Endothelial cell of umbilical vein (primary cell): ENCODE results near the gene ZNF783. TPM values are rescaled to one million over a fixed set of nuclear protein-coding genes. Genes with fewer than 3 reads are reported as not detected.

Experiments used
- BruUV-seq: library from RNA; stranded (reverse); fragments of 400-500 nt; replicated peaks from 2 replicates; lab custom pipeline; 2021; lab: Mats Ljungman, UMichigan
- CTCF ChIA-PET: fragments of 300-600, 350-600 bp; sonication (Branson Sonifier 250); formaldehyde crosslinking; loops from one replicate; lab custom pipeline; 2021; ENCODE audit warnings: antibody characterized with exemption, inconsistent platforms; lab: Charles Lee
- POLR2A ChIA-PET: fragments of 300-600, 350-600 bp; sonication (Branson Sonifier 250); formaldehyde crosslinking; loops from one replicate; lab custom pipeline; 2021; ENCODE audit warnings: antibody characterized with exemption, inconsistent platforms; lab: Charles Lee
- DNase-seq: peaks from one replicate; pipeline ENCODE4 v3.0.0-alpha.2; 2011; ENCODE audit warnings: low read depth, low spot score
- FAIRE-seq: peaks from 2 replicates; lab custom pipeline; 2011; peaks lifted over from hg19 to GRCh38; lab: Jason Lieb, UNC
- H2AFZ ChIP-seq: 2 replicates; pipeline ENCODE4 v1.6.0; 2012; ENCODE audit warnings: low read depth, low read length, control low read depth, inconsistent platforms
- H3K27ac ChIP-seq: 2 replicates; pipeline ENCODE4 v1.5.1; 2011; ENCODE audit warnings: low read depth, mild to moderate bottlenecking, control low read depth, low read length, moderate library complexity; ENCODE audit not compliant: insufficient read depth
- H3K27me3 ChIP-seq, 2 experiments: 2 replicates each; pipeline versions ENCODE4 v1.6.0 to v1.6.1; 2011; ENCODE audit warnings: low read length in 2 of 2, mixed read lengths in 1 of 2; ENCODE audit not compliant: control insufficient read depth in 2 of 2, insufficient read depth in 2 of 2
- H3K36me3 ChIP-seq, 2 experiments: 2 replicates in 1 of 2; 3 replicates in 1 of 2; pipeline ENCODE4 v1.5.1; 2011; ENCODE audit warnings: low read length in 2 of 2, mild to moderate bottlenecking in 1 of 2, moderate library complexity in 1 of 2; ENCODE audit not compliant: control insufficient read depth in 2 of 2, insufficient read depth in 2 of 2; ENCODE audit errors: extremely low read depth in 1 of 2
- H3K4me1 ChIP-seq: 3 replicates; pipeline ENCODE4 v1.5.1; 2011; ENCODE audit warnings: mild to moderate bottlenecking, low read length; ENCODE audit not compliant: control insufficient read depth, insufficient read depth; ENCODE audit errors: extremely low read depth
- H3K4me2 ChIP-seq: 2 replicates; pipeline ENCODE4 v1.6.1; 2011; ENCODE audit warnings: low read length, control low read depth, mixed read lengths; ENCODE audit not compliant: insufficient read depth
- H3K4me3 ChIP-seq, 3 experiments: fragments of 200-600 bp in 1 of 3; sonication (generic), shearing (Covaris generic) in 1 of 3; replicated peaks in 1 of 3; 2 replicates each; pipeline ENCODE4 v1.5.1; 2011 to 2016; ENCODE audit warnings: control low read depth in 3 of 3, low read length in 3 of 3, mild to moderate bottlenecking in 2 of 3, inconsistent platforms in 1 of 3, low read depth in 1 of 3, moderate library complexity in 1 of 3; ENCODE audit not compliant: insufficient read depth in 1 of 3
- H3K79me2 ChIP-seq: 2 replicates; pipeline ENCODE4 v1.6.0; 2012; ENCODE audit warnings: low read length, inconsistent platforms; ENCODE audit not compliant: control insufficient read depth, insufficient read depth
- H3K9ac ChIP-seq: replicated peaks from 2 replicates; pipeline ENCODE3; 2011; ENCODE audit warnings: low read length, control low read depth; ENCODE audit not compliant: insufficient read depth; ENCODE audit errors: extremely low read depth
- H3K9me1 ChIP-seq: replicated peaks from 3 replicates; pipeline ENCODE4 v1.6.0; 2011; ENCODE audit warnings: mild to moderate bottlenecking, low read length; ENCODE audit not compliant: control insufficient read depth, insufficient read depth; ENCODE audit errors: extremely low read depth
- H3K9me3 ChIP-seq: replicated peaks from 2 replicates; pipeline ENCODE4 v1.5.1; 2012; ENCODE audit warnings: low read length, inconsistent platforms; ENCODE audit not compliant: control insufficient read depth, insufficient read depth
- H4K20me1 ChIP-seq: replicated peaks from 2 replicates; pipeline ENCODE3; 2011; ENCODE audit warnings: mild to moderate bottlenecking, low read length; ENCODE audit not compliant: control insufficient read depth, insufficient read depth; ENCODE audit errors: extremely low read depth
- EZH2 ChIP-seq: IDR thresholded peaks from 2 replicates; pipeline ENCODE4 v1.6.1; 2012; ENCODE audit warnings: borderline replicate concordance, low read depth, mild to moderate bottlenecking, moderate library complexity, low read length, inconsistent platforms; ENCODE audit not compliant: severe bottlenecking
- FOS ChIP-seq: IDR thresholded peaks from 2 replicates; pipeline ENCODE4 v1.6.1; 2011; ENCODE audit warnings: mild to moderate bottlenecking, low read length, moderate library complexity, borderline replicate concordance; ENCODE audit not compliant: insufficient read depth
- GATA2 ChIP-seq: IDR thresholded peaks from 2 replicates; pipeline ENCODE4 v1.7.0; 2011; ENCODE audit warnings: low read depth, mild to moderate bottlenecking, moderate library complexity, mixed read lengths, low read length; ENCODE audit not compliant: insufficient read length, insufficient read depth
- JUN ChIP-seq: IDR thresholded peaks from 2 replicates; pipeline ENCODE4 v1.6.1; 2011; ENCODE audit warnings: borderline replicate concordance, low read depth; ENCODE audit not compliant: insufficient read length, insufficient read depth
- MAX ChIP-seq: IDR thresholded peaks from 2 replicates; pipeline ENCODE4 v1.6.1; 2011; ENCODE audit not compliant: insufficient read depth, insufficient read length
- MYC ChIP-seq: IDR thresholded peaks from one replicate; pipeline ENCODE4 v1.6.1; 2011; ENCODE audit warnings: mild to moderate bottlenecking, low read depth, low read length
- POLR2A ChIP-seq: IDR thresholded peaks from 2 replicates; pipeline ENCODE4 v1.6.1; 2012; ENCODE audit warnings: low read depth, mild to moderate bottlenecking, control low read depth, low read length
- POLR2AphosphoS5 ChIP-seq: IDR thresholded peaks from 2 replicates; pipeline ENCODE4 v1.6.1; 2012; ENCODE audit warnings: low read depth, mild to moderate bottlenecking, control low read depth, low read length, moderate library complexity; ENCODE audit not compliant: insufficient read depth
- dilution Hi-C: fragments of 300-500 bp; cut with MboI; formaldehyde crosslinking; loops from one replicate; pipeline ENCODE4 v1.15.0; 2019; ENCODE audit warnings: low sequenced_read_pairs; ENCODE audit not compliant: extremely low pct_ligation_motif_present
- intact Hi-C: fragments of 100-400 bp; cut with micrococcal nuclease; formaldehyde crosslinking; loops from one replicate; pipeline ENCODE4 v1.10.0; 2022
- polyA plus RNA-seq, 4 experiments: library from polyadenylated mRNA; depleted of rRNA in 3 of 4; stranded (reverse) in 3 of 4; unstranded in 1 of 4; fragments of >200 nt; gene quantifications; 2 replicates each; pipeline versions ENCODE4 v1.2.1 to v1.2.3, GENCODE V29; 2011 to 2012; ENCODE audit warnings: missing spikeins in 1 of 4
- total RNA-seq: library from RNA; stranded (reverse); gene quantifications from 2 replicates; pipeline ENCODE4 v1.2.3, GENCODE V29; 2021
- TF ChIP-seq, protein P1 (sequence below), 2 donors: IDR thresholded peaks; 1 replicate in 1 of 2; 2 replicates in 1 of 2; pipeline ENCODE4 v1.5.1; 2011; ENCODE audit warnings: low read length in 2 of 2, mild to moderate bottlenecking in 2 of 2, moderate library complexity in 2 of 2, control low read depth in 1 of 2, inconsistent platforms in 1 of 2, low read depth in 1 of 2; ENCODE audit not compliant: insufficient read depth in 1 of 2; ENCODE audit errors: extremely low read depth in 1 of 2

The ZNF783 gene
- total and polyA plus RNA-seq, 2 donors (not counting 3 experiments of a cell fraction or from before 2014, with no cell fraction given) = 7.3 to 9.8 TPM

DNA sequence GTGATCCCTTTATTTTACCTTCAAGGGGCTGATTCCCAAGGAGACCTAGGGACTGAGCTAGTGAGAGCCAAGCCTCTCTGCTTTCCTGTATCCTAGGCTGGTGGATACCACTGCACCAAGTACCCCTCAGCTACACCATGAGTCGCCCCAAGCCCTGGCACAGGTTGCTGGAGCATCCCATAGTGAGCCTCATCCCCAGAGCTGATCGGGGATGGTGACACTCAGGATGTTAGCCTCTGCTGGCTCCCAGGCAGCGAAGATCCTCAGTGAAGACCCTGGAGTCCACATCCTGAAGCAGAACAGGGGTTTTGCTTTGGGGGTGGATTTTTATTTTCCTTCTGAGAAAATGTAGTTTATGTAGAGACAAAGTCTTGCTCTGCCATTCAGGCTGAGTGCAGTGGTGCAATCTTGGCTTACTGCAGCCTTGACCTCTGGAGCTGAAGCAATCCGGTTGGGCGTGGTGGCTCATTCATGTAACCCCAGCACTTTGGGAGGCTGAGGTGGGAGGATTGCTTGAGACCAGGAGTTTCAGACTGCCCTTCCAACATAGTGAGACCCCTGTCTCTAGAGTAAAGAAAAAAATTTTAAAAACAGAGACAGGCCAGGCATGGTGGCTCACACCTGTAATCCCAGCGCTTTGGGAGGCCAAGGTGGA lies 35.0 kb upstream of the ZNF783 start:
- no peak for FAIRE-seq
- CTCF ChIA-PET = no interaction called here

DNA sequence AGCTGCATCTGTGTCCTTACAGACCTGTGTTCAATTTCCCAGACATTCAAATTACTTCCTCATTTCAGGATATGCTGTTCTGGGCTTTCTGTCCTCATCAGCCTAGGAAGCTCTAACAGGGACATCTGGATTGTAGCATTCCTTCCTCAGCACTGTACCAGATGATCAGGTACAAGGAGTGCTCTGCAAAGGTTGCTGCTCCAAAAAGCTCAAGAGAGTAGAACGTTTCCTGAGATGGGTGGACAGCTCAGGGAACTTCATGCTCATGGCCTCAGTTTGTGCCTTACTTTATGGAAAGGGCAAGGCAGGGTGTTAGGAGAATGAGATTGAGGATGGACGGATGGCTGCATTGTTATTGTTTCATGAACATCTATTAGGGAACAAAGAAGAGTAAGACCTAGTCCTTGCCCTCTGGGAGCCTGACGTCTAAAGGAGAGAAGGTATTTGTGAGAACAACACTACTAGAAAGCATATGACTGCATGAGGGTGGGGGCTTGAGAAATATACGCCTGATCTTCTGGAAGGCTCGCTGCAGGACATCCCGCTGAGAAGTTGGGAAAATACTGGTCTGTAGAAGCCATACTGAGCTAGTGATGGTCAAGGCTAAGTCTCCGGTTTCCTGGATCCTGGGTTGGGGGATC lies 33.0 kb upstream of the ZNF783 start:
- dilution Hi-C loops = no loop called here
- DNase-seq = no peak
- CTCF ChIA-PET = interaction anchor here (1.4 to 1.8 kb wide), 2 partner anchors 33 to 102 kb away, joined by 4 to 5 read pairs; partner anchors contain the start of genes ZNF282 and ZNF425
- peaks cover 0 to 8% of the 10 kb centered on the region in 2 experiments for H3K36me3 ChIP-seq
- H3K27ac ChIP-seq = no peak overlapping the region
- no peaks in the 10 kb centered on the region for H3K79me2 ChIP-seq
- no peaks in the 10 kb centered on the region for H4K20me1 ChIP-seq
- POLR2A ChIA-PET = no interaction called here
- no peaks in the 10 kb centered on the region for H3K9me1 ChIP-seq
- no peaks in the 10 kb centered on the region for H3K4me1 ChIP-seq
- no peak overlapping the region for H3K9ac ChIP-seq
- no peak overlapping the region for H3K4me2 ChIP-seq
- H3K4me3 ChIP-seq = no peak overlapping the region
- H2AFZ ChIP-seq = no peak overlapping the region
- TF ChIP-seq MYC (no peak), JUN (no peak), FOS (no peak), POLR2A (no peak), MAX (no peak), POLR2AphosphoS5 (no peak), EZH2 (no peak), GATA2 (no peak)
- TF ChIP-seq, protein P1, sequence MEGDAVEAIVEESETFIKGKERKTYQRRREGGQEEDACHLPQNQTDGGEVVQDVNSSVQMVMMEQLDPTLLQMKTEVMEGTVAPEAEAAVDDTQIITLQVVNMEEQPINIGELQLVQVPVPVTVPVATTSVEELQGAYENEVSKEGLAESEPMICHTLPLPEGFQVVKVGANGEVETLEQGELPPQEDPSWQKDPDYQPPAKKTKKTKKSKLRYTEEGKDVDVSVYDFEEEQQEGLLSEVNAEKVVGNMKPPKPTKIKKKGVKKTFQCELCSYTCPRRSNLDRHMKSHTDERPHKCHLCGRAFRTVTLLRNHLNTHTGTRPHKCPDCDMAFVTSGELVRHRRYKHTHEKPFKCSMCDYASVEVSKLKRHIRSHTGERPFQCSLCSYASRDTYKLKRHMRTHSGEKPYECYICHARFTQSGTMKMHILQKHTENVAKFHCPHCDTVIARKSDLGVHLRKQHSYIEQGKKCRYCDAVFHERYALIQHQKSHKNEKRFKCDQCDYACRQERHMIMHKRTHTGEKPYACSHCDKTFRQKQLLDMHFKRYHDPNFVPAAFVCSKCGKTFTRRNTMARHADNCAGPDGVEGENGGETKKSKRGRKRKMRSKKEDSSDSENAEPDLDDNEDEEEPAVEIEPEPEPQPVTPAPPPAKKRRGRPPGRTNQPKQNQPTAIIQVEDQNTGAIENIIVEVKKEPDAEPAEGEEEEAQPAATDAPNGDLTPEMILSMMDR (IDR thresholded peaks at IDR 0.05; ENCODE audit: extremely low read depth in 1 of 2, insufficient read depth in 1 of 2, low read depth in 1 of 2, low read length in 2 of 2) = no peak
- no TSS peak for BruUV-seq
- H3K27me3 ChIP-seq = no peaks in the 10 kb centered on the region
- H3K9me3 ChIP-seq = no peaks in the 10 kb centered on the region
- intact Hi-C loops = loop anchor here (1.0 kb wide), 1 partner anchor 10 kb away; the partner anchor contains the start of gene ZNF212
- FAIRE-seq = no peak

More for the DNA sequence above, 35.0 kb upstream of the ZNF783 start:
- Histone ChIP-seq H3K27ac (no peak overlapping the region), H3K79me2 (no peaks in the 10 kb centered on the region), H2AFZ (no peak overlapping the region), H3K9me3 (no peaks in the 10 kb centered on the region), H3K9me1 (no peaks in the 10 kb centered on the region), H3K36me3 (peaks cover 2 to 13% of the 10 kb centered on the region in 2 experiments), H4K20me1 (no peaks in the 10 kb centered on the region), H3K9ac (no peak overlapping the region), H3K4me3 (no peak overlapping the region), H3K27me3 (no peaks in the 10 kb centered on the region), H3K4me2 (no peak overlapping the region), H3K4me1 (no peaks in the 10 kb centered on the region)
- intact Hi-C loops = no loop called here
- TF ChIP-seq EZH2 = no peak
- TF ChIP-seq FOS = no peak
- TF ChIP-seq MAX = no peak
- TF ChIP-seq MYC = no peak
- POLR2A ChIA-PET = no interaction called here
- BruUV-seq = no TSS peak
- dilution Hi-C loops = no loop called here
- no peak for DNase-seq
